NCI-H446 (cell line): ENCODE results near the gene ZDHHC14.
"Not testable (repeated sequence)": the region's sequence is repeated elsewhere in the genome, so short reads cannot be mapped to it uniquely, and the experiment has no call there.

Experiments
- DNase-seq, 2 experiments: peaks; one replicate each; lab custom pipeline; 2025; lab: John Stamatoyannopoulos, UW

Gene ZDHHC14

DNA sequence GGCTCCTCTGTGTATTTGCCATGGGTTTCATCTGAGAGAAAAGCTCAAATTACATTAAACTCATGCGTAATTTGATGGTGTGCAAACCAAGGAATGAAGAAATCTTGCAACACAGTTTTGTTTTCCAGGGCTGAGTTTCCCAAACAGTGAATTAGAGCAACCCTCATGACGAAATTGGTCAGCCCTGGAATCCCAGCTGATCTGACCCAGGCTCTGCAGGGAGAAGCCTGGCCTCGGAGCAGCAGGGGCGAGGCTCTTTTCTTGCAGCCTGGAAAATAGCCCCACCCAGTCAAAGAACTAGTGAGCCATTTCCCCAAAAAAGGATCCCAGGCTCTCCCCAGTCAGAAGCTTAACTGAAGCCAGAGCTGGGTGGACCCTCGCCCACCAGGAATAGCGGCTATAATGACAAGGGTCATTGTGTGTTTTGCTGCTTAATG is 334.8 kb downstream of the ZDHHC14 start:
- DNase-seq = no peak

DNA sequence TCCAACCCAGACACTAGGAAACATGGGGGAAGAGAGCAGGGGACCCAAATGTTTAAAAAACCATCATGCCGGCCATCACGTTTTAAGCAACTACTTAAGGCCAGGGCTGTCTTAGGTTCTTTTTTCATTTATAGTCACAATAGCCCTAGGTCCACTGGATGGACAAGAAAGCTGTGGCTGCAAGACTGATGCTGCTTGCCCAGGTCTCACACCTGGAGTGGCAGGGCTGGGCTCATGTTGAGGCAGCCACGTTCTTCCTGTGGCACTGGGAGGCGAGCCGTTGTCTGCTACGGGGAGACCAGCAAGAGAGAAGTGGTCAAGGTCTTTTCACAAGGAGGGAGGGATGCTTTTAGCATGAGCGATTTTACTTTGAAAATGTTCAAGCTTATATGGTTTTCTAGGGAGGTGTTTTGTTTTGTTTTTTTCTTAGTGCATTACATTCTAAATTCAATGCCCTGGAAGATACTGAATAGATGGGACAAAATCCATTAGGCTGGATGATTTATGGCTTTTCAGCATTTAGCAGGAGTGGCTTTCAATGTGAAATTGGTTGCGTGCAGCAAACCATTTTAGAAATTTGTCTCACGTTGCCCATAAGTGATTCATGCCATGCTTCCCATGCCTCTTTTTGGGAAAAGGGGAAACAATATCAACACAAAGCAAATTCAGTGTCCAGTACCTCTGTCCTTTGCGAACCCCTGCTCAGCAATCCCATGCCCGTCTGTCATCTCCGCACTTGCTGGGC is 335.4 kb downstream of the ZDHHC14 start:
- no peak for DNase-seq

- DNase-seq = no peak
Measured at GRCh38 chr6:157717340-157717748, 336.4 kb downstream of the ZDHHC14 start.

DNA sequence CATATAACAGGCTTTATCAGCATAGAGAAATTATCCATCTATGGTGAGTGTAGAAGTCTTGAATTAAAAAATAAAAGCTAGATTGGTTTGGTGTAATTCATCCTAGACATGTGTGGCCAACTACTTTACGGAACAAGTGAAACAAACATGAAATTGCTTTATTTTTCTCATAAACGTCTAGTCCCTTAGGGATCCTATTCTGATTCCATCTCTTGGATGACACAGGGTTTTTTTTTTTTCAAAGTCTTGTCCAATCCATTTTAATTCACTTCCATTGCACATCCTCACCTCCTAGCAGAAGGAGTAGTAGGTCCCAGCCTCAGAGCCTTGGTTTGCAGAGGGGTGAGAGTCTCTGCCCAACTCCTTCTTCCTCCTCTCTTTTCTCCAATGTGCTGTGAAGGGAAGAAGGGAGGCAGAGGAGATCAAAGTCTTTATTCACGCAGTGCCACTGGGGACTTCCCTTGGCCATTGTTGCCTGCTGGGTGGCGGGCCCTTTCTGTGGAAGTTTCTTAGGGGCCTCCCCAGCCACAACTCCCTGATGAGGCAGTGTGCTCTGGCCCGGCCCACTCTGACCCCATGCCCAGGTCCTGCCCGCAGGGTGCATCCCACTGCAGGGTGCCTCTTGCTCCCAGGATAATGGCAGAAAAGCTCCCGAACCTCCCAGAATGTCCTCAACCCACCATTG is 337.7 kb downstream of the ZDHHC14 start:
- DNase-seq = no peak

GRCh38 chr6:157720964-157721363 is 340.0 kb downstream of the ZDHHC14 start:
- not testable (repeated sequence) for DNase-seq

GRCh38 chr6:157721426-157721825 is 340.4 kb downstream of the ZDHHC14 start:
- DNase-seq = no peak

- DNase-seq = no peak
Measured at GRCh38 chr6:157721830-157722229, 340.8 kb downstream of the ZDHHC14 start.

DNA sequence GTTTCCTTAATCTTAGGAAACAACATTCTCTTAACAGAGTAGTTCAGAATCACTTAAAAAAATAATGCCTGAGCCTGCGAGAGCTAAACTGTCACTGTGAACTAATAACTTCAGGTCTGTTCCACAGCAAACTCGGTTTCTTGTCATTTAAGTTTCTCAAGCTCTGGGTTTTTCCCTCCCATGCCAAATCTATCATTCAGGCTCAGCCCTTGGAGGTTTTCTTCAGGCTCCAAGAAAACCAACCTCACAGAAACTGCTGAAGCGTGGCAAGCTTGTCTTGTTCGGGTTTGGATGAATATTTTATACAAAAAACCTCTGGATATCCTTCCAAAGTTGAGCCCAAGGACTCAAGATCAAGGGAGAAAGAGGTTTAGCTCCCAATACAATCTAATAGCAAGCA is 342.4 kb downstream of the ZDHHC14 start:
- DNase-seq = no peak

- no peak for DNase-seq
Measured at GRCh38 chr6:157724138-157724820, 343.3 kb downstream of the ZDHHC14 start.

DNA sequence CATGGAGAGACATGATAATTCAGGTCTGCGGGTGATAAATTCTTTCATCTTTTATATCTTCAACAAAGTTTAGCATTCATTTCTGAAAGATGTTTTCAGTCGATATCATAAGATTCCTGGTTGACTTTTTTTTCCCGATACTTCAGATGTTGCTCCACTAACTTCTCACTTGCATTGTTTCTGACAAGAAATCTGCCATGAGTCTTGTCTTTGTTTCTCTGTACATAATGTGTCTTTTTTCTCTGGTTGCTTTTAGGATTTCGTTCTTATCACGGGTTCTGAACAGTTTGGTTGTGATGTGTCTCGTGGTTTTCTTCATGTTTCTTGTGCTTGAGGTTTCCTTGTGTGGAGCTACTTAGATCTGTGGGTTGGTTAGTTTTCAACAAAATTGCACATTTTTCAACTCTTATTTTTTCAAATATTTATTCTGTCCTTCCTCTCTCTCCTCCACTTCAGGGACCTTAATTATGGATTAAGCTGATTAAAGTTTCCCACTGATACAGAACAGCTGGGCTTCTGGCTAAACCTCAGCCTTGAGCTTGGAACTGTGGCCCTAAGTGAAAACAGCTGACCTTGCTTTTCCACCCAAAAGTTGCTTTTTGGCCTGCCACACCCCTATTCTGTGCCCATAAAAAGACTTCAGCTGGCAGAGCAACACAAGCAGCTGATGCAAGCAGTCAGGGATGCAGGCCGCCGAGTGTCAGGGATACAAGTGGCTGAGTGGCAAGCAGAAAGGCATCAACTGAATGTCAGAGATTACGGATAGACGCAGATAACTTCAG is 344.2 kb downstream of the ZDHHC14 start:
- DNase-seq = no peak

- no peak for DNase-seq
Measured at GRCh38 chr6:157725836-157726235, 344.8 kb downstream of the ZDHHC14 start.

DNA sequence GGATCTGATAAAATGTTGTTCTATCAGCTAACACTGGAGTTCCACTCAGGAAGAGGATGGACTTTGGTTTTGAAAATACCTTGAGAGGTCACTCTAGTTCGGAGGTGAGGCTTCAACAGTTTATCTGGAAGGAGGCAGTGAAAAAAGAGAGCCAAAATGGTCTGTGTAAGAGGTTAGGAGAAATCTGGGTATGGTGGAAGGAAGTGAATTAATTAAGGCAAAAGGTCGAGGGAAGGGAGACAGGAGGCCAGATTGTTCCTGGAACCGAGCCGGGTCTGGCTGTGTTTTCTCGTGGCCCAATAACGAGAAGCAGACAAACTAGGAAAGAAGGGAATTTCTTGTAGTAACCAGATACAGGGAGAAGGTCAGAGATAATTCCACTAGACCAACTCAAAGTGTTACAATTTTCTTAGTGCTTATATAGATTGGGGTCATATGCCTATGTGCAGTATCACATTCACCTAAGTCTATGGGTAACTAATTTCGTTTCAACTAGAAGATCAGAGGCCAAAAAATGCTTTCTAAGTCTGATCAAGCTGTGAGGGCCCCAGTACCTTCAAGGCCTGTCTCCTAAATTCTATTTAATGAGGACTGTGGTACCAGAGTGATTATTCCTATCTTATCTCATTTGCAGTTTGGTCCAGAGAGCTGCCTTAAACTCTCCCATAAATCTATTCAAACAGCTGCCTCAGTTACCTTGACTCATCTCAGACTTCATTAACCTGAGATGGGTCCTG is 346.1 kb downstream of the ZDHHC14 start:
- DNase-seq = no peak
